ENCODE results near the gene NCKAP5. TPM values are rescaled to one million over a fixed set of nuclear protein-coding genes. Genes with fewer than 3 reads are reported as not detected.

NCKAP5 gene
- polyA plus RNA-seq, 1 experiment: 16.6 TPM

DNA sequence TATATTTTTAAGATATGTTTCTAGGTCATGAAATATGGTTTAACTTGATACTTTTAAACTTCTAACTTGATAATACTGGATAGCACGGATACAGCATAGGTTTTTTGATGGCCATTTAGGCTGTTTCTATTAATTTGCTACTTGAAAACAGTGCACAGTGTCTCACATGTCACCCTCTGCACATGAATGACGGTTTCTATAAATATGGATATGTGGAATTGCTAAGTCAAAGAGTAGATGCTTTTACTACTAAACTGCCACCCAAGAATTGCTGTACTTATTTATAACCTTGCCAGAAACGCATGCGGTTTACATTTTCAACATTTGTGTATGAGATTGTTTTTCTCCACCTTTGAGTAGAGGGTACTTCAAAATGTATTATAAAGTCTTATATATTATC is 723.7 kb downstream of the NCKAP5 start:
- no peaks in the 10 kb centered on the region for H3K9me3 ChIP-seq (ENCODE audit: control insufficient read depth, insufficient read depth, low read length)
- H3K27ac ChIP-seq (ENCODE audit: low read depth, low read length): no peak overlapping the region
- no peak overlapping the region for H3K4me3 ChIP-seq (ENCODE audit: low read depth, low read length)
- CTCF ChIA-PET: no interaction called here
- POLR2A ChIA-PET: no interaction called here
- TF ChIP-seq CTCF (IDR thresholded peaks at IDR 0.05; ENCODE audit: low read depth, low read length): no peak
- no peaks in the 10 kb centered on the region for H3K27me3 ChIP-seq (ENCODE audit: control insufficient read depth, insufficient read depth, low read length)
- no peak for DNase-seq (ENCODE audit: low read depth, low spot score)

DNA sequence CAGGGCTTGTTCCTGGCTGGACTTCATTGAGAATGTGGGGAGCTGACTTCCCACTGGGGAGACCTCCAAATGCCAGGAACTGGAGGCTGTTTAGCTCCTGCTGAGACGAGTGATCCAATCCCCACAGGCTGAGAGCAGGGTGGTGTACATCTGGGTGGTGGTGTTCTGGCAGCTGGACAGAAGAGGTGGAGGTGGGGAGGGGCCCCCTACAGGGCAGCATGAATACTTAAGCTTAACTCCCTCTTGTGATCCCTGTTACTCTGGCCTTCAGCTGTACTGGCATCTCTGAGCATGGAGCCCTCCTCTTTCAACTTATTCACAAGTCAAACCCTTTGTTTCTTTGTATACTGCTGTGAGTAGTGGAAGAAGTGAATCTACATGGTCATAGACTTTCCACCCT is 730.5 kb downstream of the NCKAP5 start:
- ChIA-PET CTCF (no interaction called here), POLR2A (no interaction called here)
- no peak for DNase-seq (ENCODE audit: low read depth, low spot score)
- TF ChIP-seq CTCF (IDR thresholded peaks at IDR 0.05; ENCODE audit: low read depth, low read length): no peak
- Histone ChIP-seq H3K27me3 (ENCODE audit: control insufficient read depth, insufficient read depth, low read length) (no peaks in the 10 kb centered on the region), H3K9me3 (ENCODE audit: control insufficient read depth, insufficient read depth, low read length) (no peaks in the 10 kb centered on the region; the same call in 1 of the 2 replicates), H3K4me3 (ENCODE audit: low read depth, low read length) (no peak overlapping the region), H3K27ac (ENCODE audit: low read depth, low read length) (no peak overlapping the region)

- H3K27me3 ChIP-seq (ENCODE audit: control insufficient read depth, insufficient read depth, low read length): no peaks in the 10 kb centered on the region
- CTCF ChIA-PET: no interaction called here
- no peak for TF ChIP-seq CTCF (IDR thresholded peaks at IDR 0.05; ENCODE audit: low read depth, low read length)
These were observed 737.9 kb downstream of the NCKAP5 start for GRCh38 chr2:132830321-132830827.

GRCh38 chr2:132825601-132826000 is 742.7 kb downstream of the NCKAP5 start:
- TF ChIP-seq CTCF (IDR thresholded peaks at IDR 0.05; ENCODE audit: low read depth, low read length): no peak
- Histone ChIP-seq H3K9me3 (ENCODE audit: control insufficient read depth, insufficient read depth, low read length) (no peaks in the 10 kb centered on the region), H3K4me3 (ENCODE audit: low read depth, low read length) (no peak overlapping the region), H3K27me3 (ENCODE audit: control insufficient read depth, insufficient read depth, low read length) (no peaks in the 10 kb centered on the region), H3K27ac (ENCODE audit: low read depth, low read length) (no peak overlapping the region)
- DNase-seq (ENCODE audit: low read depth, low spot score): no peak
- ChIA-PET CTCF (no interaction called here), POLR2A (no interaction called here)

More at GRCh38 chr2:132830321-132830827, 737.9 kb downstream of the NCKAP5 start:
- H3K4me3 ChIP-seq (ENCODE audit: low read depth, low read length): no peak overlapping the region
- H3K9me3 ChIP-seq (ENCODE audit: control insufficient read depth, insufficient read depth, low read length): no peaks in the 10 kb centered on the region; the same call in 1 of the 2 replicates
- DNase-seq (ENCODE audit: low read depth, low spot score): no peak
- no peak overlapping the region for H3K27ac ChIP-seq (ENCODE audit: low read depth, low read length)
- POLR2A ChIA-PET: no interaction called here

GRCh38 chr2:132824716-132825115 is 743.5 kb downstream of the NCKAP5 start:
- H3K27me3 ChIP-seq (ENCODE audit: control insufficient read depth, insufficient read depth, low read length): no peaks in the 10 kb centered on the region
- DNase-seq (ENCODE audit: low read depth, low spot score): no peak
- H3K9me3 ChIP-seq (ENCODE audit: control insufficient read depth, insufficient read depth, low read length): no peaks in the 10 kb centered on the region
- no peak overlapping the region for H3K4me3 ChIP-seq (ENCODE audit: low read depth, low read length)
- ChIA-PET POLR2A (no interaction called here), CTCF (no interaction called here)
- H3K27ac ChIP-seq (ENCODE audit: low read depth, low read length): no peak overlapping the region
- TF ChIP-seq CTCF (IDR thresholded peaks at IDR 0.05; ENCODE audit: low read depth, low read length): no peak

Data from AG04450 (cell line).